GM06990 (cell line): ENCODE measurements around the gene DUSP28.

Experiments used
- DNase-seq: peaks from one replicate; pipeline ENCODE4 v3.0.0-alpha.2; 2011; ENCODE audit not compliant: insufficient read length; ENCODE audit errors: extremely low read depth
- H3K27me3 ChIP-seq: replicated peaks from 2 replicates; pipeline ENCODE4 v1.6.0; 2011; ENCODE audit warnings: low read length; ENCODE audit not compliant: control insufficient read depth, insufficient read depth
- H3K36me3 ChIP-seq: 2 replicates; pipeline ENCODE4 v1.5.1; 2011; ENCODE audit warnings: low read length; ENCODE audit not compliant: control insufficient read depth, insufficient read depth
- H3K4me3 ChIP-seq: replicated peaks from 2 replicates; pipeline ENCODE4 v1.5.1; 2011; ENCODE audit warnings: low read depth, mild to moderate bottlenecking, control low read depth, low read length
- CTCF ChIP-seq: IDR thresholded peaks from 2 replicates; pipeline ENCODE4 v1.5.1; 2011; ENCODE audit warnings: low read length, control low read depth, mild to moderate bottlenecking, inconsistent platforms; ENCODE audit not compliant: insufficient read depth, poor library complexity, severe bottlenecking

DUSP28 gene

GRCh38 chr2:240593703-240594451 is 33.7 kb downstream of the DUSP28 start:
- Histone ChIP-seq H3K36me3 (peaks cover 49% of the 10 kb centered on the region), H3K4me3 (no peak overlapping the region), H3K27me3 (no peaks in the 10 kb centered on the region)
- DNase-seq: no peak
- no peak for TF ChIP-seq CTCF

GRCh38 chr2:240594511-240595380 is 34.6 kb downstream of the DUSP28 start:
- DNase-seq: no peak
- no peak for TF ChIP-seq CTCF
- Histone ChIP-seq H3K36me3 (peaks cover 49% of the 10 kb centered on the region), H3K4me3 (no peak overlapping the region), H3K27me3 (no peaks in the 10 kb centered on the region)

- TF ChIP-seq CTCF: peak; percentile 46
- peaks cover 47% of the 10 kb centered on the region for H3K36me3 ChIP-seq
- no peak for DNase-seq
- no peaks in the 10 kb centered on the region for H3K27me3 ChIP-seq
- no peak overlapping the region for H3K4me3 ChIP-seq
Observed at GRCh38 chr2:240595381-240596079, 35.4 kb downstream of the DUSP28 start.

GRCh38 chr2:240596080-240596460 is 35.9 kb downstream of the DUSP28 start:
- DNase-seq: no peak
- TF ChIP-seq CTCF: no peak
- H3K36me3 ChIP-seq: peaks cover 45% of the 10 kb centered on the region

GRCh38 chr2:240596491-240596931 is 36.4 kb downstream of the DUSP28 start:
- Histone ChIP-seq H3K36me3 (peaks cover 41% of the 10 kb centered on the region), H3K4me3 (no peak overlapping the region), H3K27me3 (no peaks in the 10 kb centered on the region)
- TF ChIP-seq CTCF: no peak
- DNase-seq: no peak

More at GRCh38 chr2:240596080-240596460, 35.9 kb downstream of the DUSP28 start:
- Histone ChIP-seq H3K4me3 (no peak overlapping the region), H3K27me3 (no peaks in the 10 kb centered on the region)
